ENCODE data around the gene TIMM13.
"Not testable (repeated sequence)": the region's sequence is repeated elsewhere in the genome, so short reads cannot be mapped to it uniquely, and the experiment has no call there.

Gene TIMM13

DNA sequence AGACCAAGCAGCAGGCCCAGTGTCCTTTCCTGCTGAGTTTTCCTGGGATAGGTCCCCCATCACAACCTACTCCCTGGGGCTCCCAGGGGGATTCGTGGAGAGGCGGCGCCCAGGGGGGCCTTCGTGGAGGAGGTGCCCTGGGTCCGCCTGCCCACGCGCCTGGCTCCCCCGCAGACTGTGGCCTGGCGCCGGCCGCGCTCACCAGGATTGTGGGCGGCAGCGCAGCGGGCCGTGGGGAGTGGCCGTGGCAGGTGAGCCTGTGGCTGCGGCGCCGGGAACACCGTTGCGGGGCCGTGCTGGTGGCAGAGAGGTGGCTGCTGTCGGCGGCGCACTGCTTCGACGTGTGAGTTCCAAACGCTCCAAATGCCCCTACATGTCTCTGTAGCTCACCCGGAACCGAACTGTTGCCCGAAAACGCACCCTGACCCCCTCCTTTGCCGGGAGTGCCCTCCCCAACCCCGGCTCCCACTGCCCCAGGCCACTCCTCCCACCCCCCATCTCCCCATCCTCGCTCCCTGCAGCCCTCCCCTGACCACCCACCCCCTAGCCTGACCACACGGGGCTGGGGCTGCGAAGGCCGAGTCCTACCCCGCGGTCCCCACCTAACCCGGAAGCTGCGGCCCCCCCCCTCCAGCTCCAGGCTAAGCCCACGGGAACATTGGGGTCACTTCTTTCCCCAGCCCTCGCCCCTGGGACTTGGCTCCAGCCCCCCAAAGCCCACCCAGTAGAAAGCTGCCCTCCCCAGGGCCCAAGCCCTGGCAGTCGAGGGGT lies 3.3 kb downstream of the TIMM13 start:
- in situ Hi-C loops (cut with HindIII; ENCODE audit: low pct_unique_long_range_greater_than_20kb, low sequenced_read_pairs) = no loop called here
- no peak for DNase-seq (ENCODE audit: low read depth in 1 of 2, low spot score in 1 of 2)

DNA sequence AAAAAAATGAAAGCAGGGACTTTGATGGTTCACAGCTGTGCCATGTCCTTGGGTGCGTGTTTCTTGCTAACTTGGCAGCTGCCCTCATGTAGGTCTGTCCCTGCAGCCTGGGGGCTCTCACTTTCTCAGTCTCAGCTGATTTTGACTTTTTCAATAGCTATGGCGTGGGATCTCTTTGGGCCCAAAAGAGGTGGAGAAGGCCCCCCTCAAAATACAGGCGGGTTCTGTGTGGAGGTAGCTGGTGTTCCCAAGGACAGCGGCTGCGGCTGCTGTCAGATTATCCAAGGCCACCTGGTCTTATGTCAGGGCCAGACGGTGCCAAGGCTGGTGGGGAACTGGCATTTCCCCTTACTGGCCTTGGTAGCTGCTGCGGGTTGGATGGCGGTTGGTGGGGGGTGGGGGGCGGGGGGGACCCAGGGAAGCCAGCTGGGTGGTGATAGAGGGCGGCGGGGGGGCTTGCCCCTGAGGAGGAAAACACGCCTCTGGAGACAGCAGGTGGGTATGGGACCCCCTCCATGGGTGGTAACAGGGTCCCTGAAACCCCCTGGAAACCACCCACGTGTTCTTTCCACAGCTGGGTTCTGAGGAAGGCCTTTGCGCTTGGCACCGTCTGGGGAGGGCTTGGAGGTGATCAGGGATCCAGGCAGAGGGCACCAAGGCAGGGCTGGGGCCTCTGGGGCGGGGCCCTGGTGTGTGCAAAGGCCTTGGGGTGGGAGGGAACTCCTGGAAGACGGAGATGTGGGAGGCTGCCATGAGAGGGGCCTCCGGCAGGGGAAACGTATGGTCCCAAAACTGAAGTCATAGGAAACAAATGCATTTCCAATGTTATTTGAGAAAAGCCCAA lies 4.1 kb downstream of the TIMM13 start:
- in situ Hi-C loops (cut with HindIII; ENCODE audit: low pct_unique_long_range_greater_than_20kb, low sequenced_read_pairs) = no loop called here
- no peak for TF ChIP-seq JUND (IDR thresholded peaks at IDR 0.05; ENCODE audit: low read depth)
- no peak for DNase-seq (ENCODE audit: low read depth in 1 of 2, low spot score in 1 of 2)

More for the DNA sequence above, 3.3 kb downstream of the TIMM13 start:
- no peak for TF ChIP-seq JUND (IDR thresholded peaks at IDR 0.05; ENCODE audit: low read depth)

DNA sequence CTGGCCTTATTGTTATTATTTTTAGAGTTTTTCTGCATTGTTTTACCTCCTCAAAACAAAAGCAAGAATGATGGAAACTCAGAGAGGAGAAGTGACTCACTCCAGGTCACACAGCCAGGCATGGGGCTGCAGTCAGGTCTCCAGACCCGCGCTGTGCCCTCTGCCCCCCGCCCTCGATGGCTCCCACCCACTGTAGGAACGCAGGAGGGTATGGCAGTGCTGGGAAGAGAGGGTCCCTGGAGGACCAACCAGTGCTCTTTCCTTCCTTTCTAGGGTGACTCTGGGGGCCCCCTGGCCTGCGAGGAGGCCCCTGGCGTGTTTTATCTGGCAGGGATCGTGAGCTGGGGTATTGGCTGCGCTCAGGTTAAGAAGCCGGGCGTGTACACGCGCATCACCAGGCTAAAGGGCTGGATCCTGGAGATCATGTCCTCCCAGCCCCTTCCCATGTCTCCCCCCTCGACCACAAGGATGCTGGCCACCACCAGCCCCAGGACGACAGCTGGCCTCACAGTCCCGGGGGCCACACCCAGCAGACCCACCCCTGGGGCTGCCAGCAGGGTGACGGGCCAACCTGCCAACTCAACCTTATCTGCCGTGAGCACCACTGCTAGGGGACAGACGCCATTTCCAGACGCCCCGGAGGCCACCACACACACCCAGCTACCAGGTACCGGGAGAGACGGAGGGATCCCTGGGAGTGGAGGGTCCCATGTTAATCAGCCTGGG lies 5.6 kb downstream of the TIMM13 start:
- TF ChIP-seq JUND (IDR thresholded peaks at IDR 0.05; ENCODE audit: low read depth) = no peak
- DNase-seq (ENCODE audit: low read depth in 1 of 2, low spot score in 1 of 2) = no peak
- in situ Hi-C loops (cut with HindIII; ENCODE audit: low pct_unique_long_range_greater_than_20kb, low sequenced_read_pairs) = no loop called here

DNA sequence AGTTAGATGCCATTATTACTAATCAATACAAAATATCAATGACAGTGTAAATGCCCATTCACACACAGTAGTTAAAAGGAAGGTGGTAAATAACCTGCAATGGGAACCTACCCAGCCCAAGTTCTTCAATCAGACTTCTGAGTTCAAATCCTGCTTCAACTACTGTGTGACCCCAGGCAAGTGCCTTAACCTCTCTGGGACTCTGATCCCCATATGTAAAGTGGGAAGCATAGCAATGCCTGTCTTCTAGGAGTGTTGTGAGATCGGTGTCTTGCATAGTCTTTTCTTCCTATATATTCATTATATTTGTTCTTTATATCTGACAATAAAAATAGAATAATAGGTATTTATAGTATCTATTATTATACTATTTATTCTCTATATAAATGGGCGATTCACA lies 6.9 kb downstream of the TIMM13 start:
- no peak for TF ChIP-seq JUND (IDR thresholded peaks at IDR 0.05; ENCODE audit: low read depth)
- DNase-seq (ENCODE audit: low read depth in 1 of 2, low spot score in 1 of 2) = no peak
- in situ Hi-C loops (cut with HindIII; ENCODE audit: low pct_unique_long_range_greater_than_20kb, low sequenced_read_pairs) = no loop called here

DNA sequence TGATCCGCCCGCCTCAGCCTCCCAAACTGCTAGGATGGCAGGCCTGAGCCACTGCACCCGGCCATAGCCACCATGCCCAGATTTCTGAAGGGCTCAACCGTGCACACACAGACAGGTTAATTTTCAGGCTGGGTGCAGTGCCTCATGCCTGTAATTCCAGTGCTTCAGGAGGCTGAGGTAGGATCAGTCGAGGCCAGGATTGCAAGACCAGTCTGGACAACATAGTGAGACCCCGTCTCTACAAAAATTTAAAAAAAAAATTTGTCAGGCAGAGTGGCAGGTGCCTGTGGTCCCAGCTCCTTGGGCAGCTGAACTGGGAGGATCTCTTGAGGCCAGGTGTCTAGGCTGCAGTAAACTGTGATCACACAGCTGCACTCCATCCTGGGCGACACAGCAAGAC lies 7.6 kb downstream of the TIMM13 start:
- DNase-seq (ENCODE audit: low read depth in 1 of 2, low spot score in 1 of 2) = no peak
- TF ChIP-seq JUND (IDR thresholded peaks at IDR 0.05; ENCODE audit: low read depth) = no peak
- in situ Hi-C loops (cut with HindIII; ENCODE audit: low pct_unique_long_range_greater_than_20kb, low sequenced_read_pairs) = no loop called here

DNA sequence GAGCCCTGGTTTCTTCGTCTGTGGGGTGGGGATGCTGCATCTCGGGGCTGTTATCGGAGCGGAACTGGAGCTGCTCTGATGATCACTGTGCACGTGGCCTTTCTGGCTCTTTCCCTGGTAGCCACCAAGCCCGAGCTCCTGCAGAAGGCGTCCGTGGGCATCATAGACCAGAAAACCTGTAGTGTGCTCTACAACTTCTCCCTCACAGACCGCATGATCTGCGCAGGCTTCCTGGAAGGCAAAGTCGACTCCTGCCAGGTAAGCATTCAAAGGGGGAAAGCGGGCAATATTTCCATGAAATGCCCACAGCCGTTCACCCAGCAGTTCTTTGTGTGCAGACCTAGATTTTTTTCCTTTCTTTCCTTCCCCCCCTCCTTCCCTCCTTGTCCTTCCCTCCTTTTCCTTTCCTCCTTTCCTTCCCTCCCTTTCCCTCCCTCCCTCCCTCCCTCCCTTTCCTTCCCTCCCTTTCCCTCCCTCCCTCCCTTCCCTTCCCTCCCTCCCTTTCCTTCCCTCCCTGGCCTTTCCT lies 9.4 kb downstream of the TIMM13 start:
- no peak for TF ChIP-seq JUND (IDR thresholded peaks at IDR 0.05; ENCODE audit: low read depth)
- DNase-seq (ENCODE audit: low read depth in 1 of 2, low spot score in 1 of 2) = no peak
- in situ Hi-C loops (cut with HindIII; ENCODE audit: low pct_unique_long_range_greater_than_20kb, low sequenced_read_pairs) = no loop called here

DNA sequence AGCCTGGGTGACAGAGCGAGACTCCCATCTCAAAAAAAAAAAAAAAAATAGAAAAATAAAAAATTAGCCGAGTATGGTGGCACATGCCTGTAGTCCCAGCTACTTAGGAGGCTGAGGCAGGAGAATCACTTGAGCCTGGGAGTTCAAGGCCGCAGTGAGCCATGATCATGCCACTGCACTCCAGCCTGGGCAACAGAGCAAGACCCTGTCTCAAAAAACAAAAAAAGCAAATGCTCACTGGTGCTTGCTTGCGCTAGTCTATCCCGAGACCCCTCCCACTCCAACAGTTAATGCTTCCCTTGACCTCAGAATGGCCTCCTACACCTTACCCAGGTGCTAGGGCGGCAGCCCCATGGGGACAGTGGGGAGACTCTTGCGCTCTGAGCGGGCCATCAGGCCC lies 9.9 kb downstream of the TIMM13 start:
- in situ Hi-C loops (cut with HindIII; ENCODE audit: low pct_unique_long_range_greater_than_20kb, low sequenced_read_pairs); DNase-seq (ENCODE audit: low read depth in 1 of 2, low spot score in 1 of 2): not testable (repeated sequence)

DNA sequence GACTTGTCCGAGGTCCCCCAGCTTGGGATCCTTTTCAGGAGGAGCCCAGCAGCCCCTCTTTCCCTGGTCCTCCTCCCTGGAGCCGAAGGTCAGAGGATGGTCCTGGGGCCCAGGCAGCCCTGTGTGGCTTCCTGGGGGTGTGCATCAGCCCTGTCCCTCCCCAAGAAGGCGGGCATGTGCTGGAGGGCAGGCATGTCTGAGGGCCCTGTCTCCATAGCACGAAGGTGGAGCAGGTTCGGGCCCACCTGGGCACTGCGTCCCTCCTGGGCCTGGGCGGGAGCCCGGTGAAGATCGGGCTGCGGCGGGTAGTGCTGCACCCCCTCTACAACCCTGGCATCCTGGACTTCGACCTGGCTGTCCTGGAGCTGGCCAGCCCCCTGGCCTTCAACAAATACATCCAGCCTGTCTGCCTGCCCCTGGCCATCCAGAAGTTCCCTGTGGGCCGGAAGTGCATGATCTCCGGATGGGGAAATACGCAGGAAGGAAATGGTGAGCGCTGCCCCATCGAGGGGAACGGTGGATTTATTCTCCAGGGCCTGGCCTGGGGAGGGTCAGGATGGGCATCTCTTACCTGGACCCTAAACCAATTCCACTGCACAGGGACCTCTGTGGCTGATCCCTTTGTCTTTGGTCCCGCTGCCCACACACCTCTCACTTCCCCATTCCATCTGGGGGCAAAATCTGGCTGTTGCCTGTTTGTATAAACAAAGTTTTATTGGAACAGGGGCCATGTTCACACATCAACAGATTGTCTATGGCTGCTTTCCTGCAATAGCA lies 10.9 kb downstream of the TIMM13 start:
- in situ Hi-C loops (cut with HindIII; ENCODE audit: low pct_unique_long_range_greater_than_20kb, low sequenced_read_pairs) = no loop called here
- DNase-seq (ENCODE audit: low read depth in 1 of 2, low spot score in 1 of 2) = no peak
- no peak for TF ChIP-seq JUND (IDR thresholded peaks at IDR 0.05; ENCODE audit: low read depth)

DNA sequence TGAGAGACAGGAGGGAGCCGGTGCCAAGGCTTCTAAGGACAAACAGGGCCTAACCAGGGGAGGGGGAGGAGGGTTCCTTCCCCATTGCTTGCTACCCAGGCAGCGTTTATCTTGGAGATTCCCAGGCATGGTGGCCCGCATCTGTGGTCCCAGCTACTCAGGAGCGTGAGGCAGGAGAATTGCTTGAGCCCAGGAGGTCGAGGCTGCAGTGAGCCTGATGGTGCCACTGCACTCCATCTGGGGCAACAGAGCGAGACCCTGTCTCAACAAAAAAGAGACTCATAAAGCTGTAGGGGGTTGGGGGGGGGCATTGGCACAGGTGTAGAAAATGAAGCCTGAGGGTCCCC lies 11.4 kb downstream of the TIMM13 start:
- no peak for TF ChIP-seq JUND (IDR thresholded peaks at IDR 0.05; ENCODE audit: low read depth)
- DNase-seq (ENCODE audit: low read depth in 1 of 2, low spot score in 1 of 2) = no peak
- in situ Hi-C loops (cut with HindIII; ENCODE audit: low pct_unique_long_range_greater_than_20kb, low sequenced_read_pairs) = no loop called here

DNA sequence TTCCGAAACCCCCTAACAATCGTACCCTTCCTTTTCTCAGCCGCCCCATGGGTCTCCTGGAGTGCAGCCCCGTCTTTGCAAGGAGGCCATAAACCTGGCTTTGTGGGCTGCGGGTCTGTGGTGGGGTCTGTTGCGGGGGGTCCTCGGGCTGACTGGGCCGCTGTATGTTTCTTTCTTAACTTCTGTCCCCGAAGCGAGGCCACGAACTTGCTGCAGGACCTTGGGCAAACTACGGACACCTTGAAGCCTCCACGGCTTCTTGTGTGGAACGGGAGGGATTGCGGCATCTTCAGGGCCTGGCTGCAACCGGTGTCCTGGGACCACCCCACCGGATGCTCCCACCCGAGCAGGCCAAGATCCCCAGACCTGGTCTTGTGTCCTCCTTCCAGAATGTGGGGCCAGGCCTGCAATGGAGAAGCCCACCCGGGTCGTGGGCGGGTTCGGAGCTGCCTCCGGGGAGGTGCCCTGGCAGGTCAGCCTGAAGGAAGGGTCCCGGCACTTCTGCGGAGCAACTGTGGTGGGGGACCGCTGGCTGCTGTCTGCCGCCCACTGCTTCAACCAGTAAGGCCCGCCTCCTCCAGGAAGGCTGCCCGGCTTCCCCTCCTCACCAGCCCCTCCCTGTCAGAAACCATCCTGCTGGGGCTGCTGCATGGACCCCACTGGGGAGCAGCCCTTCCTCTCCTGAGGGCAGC lies 12.0 kb downstream of the TIMM13 start:
- DNase-seq (ENCODE audit: low read depth in 1 of 2, low spot score in 1 of 2) = no peak
- in situ Hi-C loops (cut with HindIII; ENCODE audit: low pct_unique_long_range_greater_than_20kb, low sequenced_read_pairs) = no loop called here
- no peak for TF ChIP-seq JUND (IDR thresholded peaks at IDR 0.05; ENCODE audit: low read depth)

DNA sequence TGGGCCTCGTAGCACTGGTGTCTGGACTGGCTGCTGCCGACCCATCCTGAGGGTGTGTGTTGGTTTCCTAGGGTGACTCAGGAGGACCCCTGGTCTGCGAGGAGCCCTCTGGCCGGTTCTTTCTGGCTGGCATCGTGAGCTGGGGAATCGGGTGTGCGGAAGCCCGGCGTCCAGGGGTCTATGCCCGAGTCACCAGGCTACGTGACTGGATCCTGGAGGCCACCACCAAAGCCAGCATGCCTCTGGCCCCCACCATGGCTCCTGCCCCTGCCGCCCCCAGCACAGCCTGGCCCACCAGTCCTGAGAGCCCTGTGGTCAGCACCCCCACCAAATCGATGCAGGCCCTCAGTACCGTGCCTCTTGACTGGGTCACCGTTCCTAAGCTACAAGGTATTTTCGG lies 13.8 kb downstream of the TIMM13 start:
- TF ChIP-seq JUND (IDR thresholded peaks at IDR 0.05; ENCODE audit: low read depth) = no peak
- in situ Hi-C loops (cut with HindIII; ENCODE audit: low pct_unique_long_range_greater_than_20kb, low sequenced_read_pairs) = no loop called here
- DNase-seq (ENCODE audit: low read depth in 1 of 2, low spot score in 1 of 2) = no peak

Data from T47D (cell line).